Osteoblast (primary cell): ENCODE results near the gene MPO. TPM values are rescaled to one million over a fixed set of nuclear protein-coding genes. Genes with fewer than 3 reads are reported as not detected.
A peak's percentile ranks its signal among the peaks of the same experiment; 100 is the strongest.

ENCODE experiments used
- DNase-seq: peaks from one replicate; pipeline ENCODE4 v3.0.0; 2011; ENCODE audit warnings: low spot score, mixed read lengths; ENCODE audit not compliant: insufficient read length; ENCODE audit errors: missing footprints
- H2AFZ ChIP-seq: 2 replicates; pipeline ENCODE4 v1.6.0; 2011; ENCODE audit warnings: mild to moderate bottlenecking, low read length
- H3K27ac ChIP-seq: 2 replicates; pipeline ENCODE4 v1.5.1; 2011; ENCODE audit warnings: mild to moderate bottlenecking, low read depth, low read length, moderate library complexity
- H3K27me3 ChIP-seq: 2 replicates; pipeline ENCODE4 v1.6.0; 2012; ENCODE audit warnings: mild to moderate bottlenecking, control low read depth, inconsistent platforms, low read length, moderate library complexity; ENCODE audit not compliant: insufficient read depth
- H3K36me3 ChIP-seq: 2 replicates; pipeline ENCODE4 v1.5.1; 2011; ENCODE audit warnings: mild to moderate bottlenecking, low read length, control low read depth, moderate library complexity; ENCODE audit not compliant: insufficient read depth
- H3K4me1 ChIP-seq: 2 replicates; pipeline ENCODE4 v1.5.1; 2011; ENCODE audit warnings: mild to moderate bottlenecking, low read length, control low read depth, moderate library complexity; ENCODE audit not compliant: insufficient read depth
- H3K4me2 ChIP-seq: 2 replicates; pipeline ENCODE4 v1.6.0; 2011; ENCODE audit warnings: mild to moderate bottlenecking, low read length; ENCODE audit not compliant: insufficient read depth
- H3K4me3 ChIP-seq: fragments of 200-600 bp; sonication (generic); 3 replicates; pipeline ENCODE4 v1.5.1; 2012; ENCODE audit warnings: mild to moderate bottlenecking, low read length, inconsistent platforms; ENCODE audit not compliant: insufficient read depth
- H3K79me2 ChIP-seq: 2 replicates; pipeline ENCODE4 v1.6.0; 2012; ENCODE audit warnings: mild to moderate bottlenecking, low read length, control low read depth, inconsistent platforms; ENCODE audit not compliant: insufficient read depth
- H3K9me3 ChIP-seq: 2 replicates; pipeline ENCODE4 v1.5.1; 2011; ENCODE audit warnings: low read depth, low read length, control low read depth
- H4K20me1 ChIP-seq: 2 replicates; pipeline ENCODE4 v1.6.0; 2012; ENCODE audit warnings: mild to moderate bottlenecking, low read length, control low read depth; ENCODE audit not compliant: insufficient read depth
- total RNA-seq: library from RNA; depleted of rRNA; stranded (reverse); fragments of >200 nt; gene quantifications from 2 replicates; pipeline ENCODE4 v1.2.3, GENCODE V29; 2012
- TF ChIP-seq, protein P1 (sequence below): IDR thresholded peaks from 2 replicates; pipeline ENCODE4 v1.5.1; 2011; ENCODE audit warnings: mild to moderate bottlenecking, low read depth, low read length, moderate library complexity; ENCODE audit errors: extremely low read depth

MPO gene
- total RNA-seq, 1 donor: under 0.01 TPM

DNA sequence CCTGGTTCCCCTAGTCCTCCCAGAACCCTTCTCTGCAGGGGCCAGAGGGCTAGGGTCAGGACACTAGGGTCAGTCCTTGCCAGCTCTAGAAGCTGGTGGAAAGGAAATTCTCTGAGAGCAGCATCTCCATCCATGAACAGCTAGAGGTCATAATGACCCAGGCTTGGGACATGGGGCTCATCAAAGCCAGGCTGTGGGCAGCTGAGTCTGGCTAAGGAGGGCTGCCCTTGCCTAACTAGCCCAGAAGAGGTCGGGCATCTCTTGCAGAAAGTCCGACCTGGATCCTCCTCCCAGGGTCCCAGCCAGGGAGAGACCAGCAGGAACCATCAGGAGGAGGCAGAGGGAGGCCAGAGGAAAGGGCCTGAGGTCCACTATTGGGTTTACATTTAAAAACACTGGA, 4.3 kb downstream of the MPO start:
- TF ChIP-seq, protein P1, sequence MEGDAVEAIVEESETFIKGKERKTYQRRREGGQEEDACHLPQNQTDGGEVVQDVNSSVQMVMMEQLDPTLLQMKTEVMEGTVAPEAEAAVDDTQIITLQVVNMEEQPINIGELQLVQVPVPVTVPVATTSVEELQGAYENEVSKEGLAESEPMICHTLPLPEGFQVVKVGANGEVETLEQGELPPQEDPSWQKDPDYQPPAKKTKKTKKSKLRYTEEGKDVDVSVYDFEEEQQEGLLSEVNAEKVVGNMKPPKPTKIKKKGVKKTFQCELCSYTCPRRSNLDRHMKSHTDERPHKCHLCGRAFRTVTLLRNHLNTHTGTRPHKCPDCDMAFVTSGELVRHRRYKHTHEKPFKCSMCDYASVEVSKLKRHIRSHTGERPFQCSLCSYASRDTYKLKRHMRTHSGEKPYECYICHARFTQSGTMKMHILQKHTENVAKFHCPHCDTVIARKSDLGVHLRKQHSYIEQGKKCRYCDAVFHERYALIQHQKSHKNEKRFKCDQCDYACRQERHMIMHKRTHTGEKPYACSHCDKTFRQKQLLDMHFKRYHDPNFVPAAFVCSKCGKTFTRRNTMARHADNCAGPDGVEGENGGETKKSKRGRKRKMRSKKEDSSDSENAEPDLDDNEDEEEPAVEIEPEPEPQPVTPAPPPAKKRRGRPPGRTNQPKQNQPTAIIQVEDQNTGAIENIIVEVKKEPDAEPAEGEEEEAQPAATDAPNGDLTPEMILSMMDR: no peak
- no peaks in the 10 kb centered on the region for H3K79me2 ChIP-seq
- H4K20me1 ChIP-seq: no peaks in the 10 kb centered on the region
- DNase-seq: peak; percentile 80
- no peaks in the 10 kb centered on the region for H3K27me3 ChIP-seq
- no peak overlapping the region for H3K27ac ChIP-seq
- H2AFZ ChIP-seq: no peak overlapping the region
- no peaks in the 10 kb centered on the region for H3K9me3 ChIP-seq
- no peaks in the 10 kb centered on the region for H3K4me1 ChIP-seq
- H3K4me2 ChIP-seq: no peak overlapping the region
- H3K4me3 ChIP-seq: no peak overlapping the region
- no peaks in the 10 kb centered on the region for H3K36me3 ChIP-seq

DNA sequence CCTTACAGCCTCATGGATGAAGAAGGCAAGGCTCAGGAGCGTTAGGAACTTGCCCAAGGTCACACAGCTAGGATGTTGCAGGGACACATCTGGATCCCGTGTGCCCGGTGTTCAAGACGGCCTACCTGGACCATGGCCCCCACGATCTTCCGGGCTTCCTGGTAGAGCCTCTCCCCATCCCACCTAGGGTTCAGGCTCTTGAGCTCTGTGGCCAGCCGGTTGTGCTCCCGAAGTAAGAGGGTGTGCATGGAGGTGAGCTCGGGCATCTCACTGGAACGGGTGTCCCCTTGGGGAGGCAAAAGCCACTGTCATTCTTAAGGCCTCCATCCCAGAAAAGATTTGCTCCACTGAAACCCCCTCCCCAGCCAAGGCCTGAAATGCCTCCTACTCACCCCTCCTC, 5.3 kb downstream of the MPO start:
- Histone ChIP-seq H3K27me3 (no peaks in the 10 kb centered on the region), H2AFZ (no peak overlapping the region)
- DNase-seq: peak; percentile 39

DNA sequence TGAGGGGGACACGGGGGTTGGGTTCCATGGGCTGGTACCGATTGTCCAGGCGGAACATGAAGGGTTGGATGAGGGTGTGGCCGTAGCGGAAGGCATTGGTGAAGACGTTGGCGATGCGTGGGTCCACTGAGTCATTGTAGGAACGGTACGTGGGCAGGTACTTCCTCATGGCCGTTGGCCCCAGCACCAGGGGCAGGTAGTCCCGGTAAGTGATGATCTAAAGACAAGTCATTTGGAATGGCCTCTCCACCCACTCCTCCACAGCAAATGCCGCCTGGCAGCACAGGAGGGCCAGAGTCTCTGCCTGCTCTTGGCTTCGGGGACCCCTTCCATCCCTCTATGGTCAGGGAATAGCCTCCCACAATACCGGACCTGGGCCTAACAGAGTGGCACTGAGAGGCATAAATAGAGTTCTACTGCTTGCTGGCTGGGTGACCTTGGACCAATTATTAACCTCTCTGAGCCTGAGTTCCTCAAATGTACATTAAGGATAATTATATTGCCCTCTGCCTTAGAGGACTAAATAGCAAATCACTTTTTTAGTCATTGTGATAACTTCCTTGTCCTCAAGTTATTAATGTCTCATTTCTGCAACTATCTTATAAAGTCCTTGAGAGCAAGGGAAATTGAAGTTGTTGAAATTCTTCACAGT, 7.2 kb downstream of the MPO start:
- Histone ChIP-seq H3K36me3 (no peaks in the 10 kb centered on the region), H2AFZ (no peak overlapping the region), H3K9me3 (no peaks in the 10 kb centered on the region), H3K4me2 (no peak overlapping the region), H3K27me3 (no peaks in the 10 kb centered on the region), H4K20me1 (no peaks in the 10 kb centered on the region), H3K4me3 (no peak overlapping the region), H3K4me1 (no peaks in the 10 kb centered on the region), H3K27ac (no peak overlapping the region), H3K79me2 (no peaks in the 10 kb centered on the region)
- DNase-seq: peak; percentile 75
- TF ChIP-seq, protein P1: no peak

More for the DNA sequence above, 5.3 kb downstream of the MPO start:
- no peaks in the 10 kb centered on the region for H3K36me3 ChIP-seq
- no peak overlapping the region for H3K4me3 ChIP-seq
- no peaks in the 10 kb centered on the region for H3K9me3 ChIP-seq
- H3K27ac ChIP-seq: no peak overlapping the region
- H3K4me2 ChIP-seq: no peak overlapping the region
- no peaks in the 10 kb centered on the region for H4K20me1 ChIP-seq
- TF ChIP-seq, protein P1: no peak
- H3K79me2 ChIP-seq: no peaks in the 10 kb centered on the region
- no peaks in the 10 kb centered on the region for H3K4me1 ChIP-seq

DNA sequence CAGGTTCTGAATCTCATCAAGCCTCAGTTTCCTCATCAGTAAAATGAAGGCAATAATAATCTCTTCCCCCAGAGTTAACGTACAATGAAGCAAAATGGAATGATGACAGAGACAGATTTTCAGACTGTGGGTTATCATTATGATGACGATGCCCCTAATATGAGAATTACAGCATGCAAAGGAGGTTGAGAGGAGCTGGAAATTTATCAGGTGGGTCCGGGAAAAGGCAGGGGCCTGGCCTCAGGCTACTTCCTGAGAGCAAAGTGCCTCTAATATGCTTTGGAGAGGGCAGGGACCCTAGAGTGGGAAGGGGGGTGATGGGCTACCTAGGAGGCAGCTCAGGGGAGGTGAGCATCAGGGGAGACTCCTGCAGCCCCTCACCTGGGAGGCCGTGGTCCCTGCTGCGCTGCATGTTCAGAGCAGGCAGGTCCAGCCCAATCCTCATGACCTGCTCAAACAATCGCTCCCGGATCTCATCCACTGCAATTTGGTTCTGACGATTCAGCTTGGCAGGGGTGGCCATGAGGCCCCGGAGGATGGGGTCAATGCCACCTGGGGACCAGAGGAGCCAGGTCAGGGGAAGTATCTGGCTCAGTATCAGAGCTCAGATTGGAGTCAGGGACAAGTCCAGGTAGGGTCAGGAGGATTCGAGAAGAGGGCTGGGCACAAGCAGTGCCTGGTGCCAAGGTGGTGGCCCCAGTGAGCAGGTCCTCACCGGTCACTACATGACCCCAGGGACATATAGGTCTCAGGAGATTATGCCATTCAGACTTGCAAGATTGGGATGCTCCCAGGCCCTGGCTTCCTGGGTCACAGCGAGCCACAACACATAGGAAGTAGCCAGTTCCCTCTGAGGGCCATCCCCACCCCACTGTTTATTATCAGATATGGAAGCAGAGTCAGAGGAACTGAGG, 8.1 kb downstream of the MPO start:
- Histone ChIP-seq H2AFZ (no peak overlapping the region), H3K9me3 (no peaks in the 10 kb centered on the region), H3K36me3 (no peaks in the 10 kb centered on the region), H4K20me1 (no peaks in the 10 kb centered on the region), H3K4me3 (no peak overlapping the region), H3K4me2 (no peak overlapping the region), H3K27me3 (no peaks in the 10 kb centered on the region), H3K79me2 (no peaks in the 10 kb centered on the region), H3K4me1 (no peaks in the 10 kb centered on the region), H3K27ac (no peak overlapping the region)
- TF ChIP-seq, protein P1: no peak
- DNase-seq: peak; percentile 81
